Kidney (tissue), 14 donors: ENCODE results near the gene SEMA6A. TPM values are rescaled to one million over a fixed set of nuclear protein-coding genes. Genes with fewer than 3 reads are reported as not detected.

ENCODE experiments used
- DNase-seq, 5 donors: peaks; one replicate each; pipeline ENCODE4 v3.0.0-alpha.2; 2013 to 2020
- FAIRE-seq: peaks from 2 replicates; lab custom pipeline; 2012; peaks lifted over from hg19 to GRCh38; lab: Jason Lieb, UNC
- H3K27ac ChIP-seq, 2 donors: one replicate each; pipeline ENCODE4 v1.7.0; 2013; ENCODE audit warnings: low read depth in 2 of 2, low read length in 2 of 2, inconsistent platforms in 1 of 2
- H3K27me3 ChIP-seq: one replicate; pipeline ENCODE4 v1.7.1; 2013; ENCODE audit warnings: low read length, inconsistent platforms; ENCODE audit not compliant: control insufficient read depth, insufficient read depth
- H3K36me3 ChIP-seq, 3 donors: one replicate each; pipeline versions ENCODE4 v1.7.0 to v1.7.1; 2013; ENCODE audit warnings: low read length in 3 of 3, control low read depth in 1 of 3, inconsistent platforms in 1 of 3; ENCODE audit not compliant: insufficient read depth in 3 of 3, control insufficient read depth in 2 of 3
- H3K4me1 ChIP-seq, 3 donors: one replicate each; pipeline versions ENCODE4 v1.7.0 to v1.7.1; 2013; ENCODE audit warnings: low read length in 3 of 3, inconsistent platforms in 1 of 3, low read depth in 1 of 3; ENCODE audit not compliant: control insufficient read depth in 2 of 3, insufficient read depth in 2 of 3
- H3K4me3 ChIP-seq, 3 donors: one replicate each; pipeline versions ENCODE4 v1.7.0 to v1.8.1; 2013; ENCODE audit warnings: low read length in 3 of 3, control low read depth in 1 of 3, inconsistent platforms in 1 of 3
- H3K9ac ChIP-seq, 3 donors: one replicate each; pipeline versions ENCODE4 v1.7.0 to v1.7.1; 2013; ENCODE audit warnings: low read length in 3 of 3, control low read depth in 1 of 3, inconsistent platforms in 1 of 3
- H3K9me3 ChIP-seq, 3 donors: one replicate each; pipeline versions ENCODE4 v1.7.0 to v1.7.1; 2013; ENCODE audit warnings: low read length in 3 of 3, control low read depth in 1 of 3, inconsistent platforms in 1 of 3; ENCODE audit not compliant: control insufficient read depth in 2 of 3, insufficient read depth in 1 of 3
- intact Hi-C: fragments of 100-400 bp; cut with DNase I; formaldehyde crosslinking; loops from one replicate; pipeline ENCODE4 v1.11.1; 2022
- polyA plus RNA-seq: library from polyadenylated mRNA; stranded (reverse); fragments of 350-450 nt; fragmentation: Illumina TruSeq; extraction: RNeasy Lipid Tissue Mini Kit (QIAGEN cat#74804); gene quantifications from one replicate; pipeline ENCODE4 v1.2.3, GENCODE V29; 2014; ENCODE audit warnings: low read depth, low replicate concordance; ENCODE audit not compliant: insufficient read depth
- total RNA-seq: library from RNA; stranded (reverse); fragmentation: NEBNext Ultra II Directional; extraction: Animal tissue kit (Norgen Biotek cat#: 25700); gene quantifications from one replicate; pipeline ENCODE4 v1.2.1, GENCODE V29; 2021
- TF ChIP-seq, protein P1 (sequence below): IDR thresholded peaks from 3 replicates; pipeline ENCODE4 v1.5.1; 2012; ENCODE audit warnings: mild to moderate bottlenecking, moderate library complexity, borderline replicate concordance; ENCODE audit not compliant: insufficient read depth; ENCODE audit errors: extremely low read depth
- donor health status: control.
- donor health status: control.
- donor health status: control.
- donor health status: control.
- donor health status: control.
- donor health status: DM: yes; HTN: yes; CAD: no.
- donor health status: Normal renal cell carcinoma (clear cell type).

The SEMA6A gene
- total and polyA plus RNA-seq, 2 donors from 2014 or later, result 4.0 to 51.6 TPM

DNA sequence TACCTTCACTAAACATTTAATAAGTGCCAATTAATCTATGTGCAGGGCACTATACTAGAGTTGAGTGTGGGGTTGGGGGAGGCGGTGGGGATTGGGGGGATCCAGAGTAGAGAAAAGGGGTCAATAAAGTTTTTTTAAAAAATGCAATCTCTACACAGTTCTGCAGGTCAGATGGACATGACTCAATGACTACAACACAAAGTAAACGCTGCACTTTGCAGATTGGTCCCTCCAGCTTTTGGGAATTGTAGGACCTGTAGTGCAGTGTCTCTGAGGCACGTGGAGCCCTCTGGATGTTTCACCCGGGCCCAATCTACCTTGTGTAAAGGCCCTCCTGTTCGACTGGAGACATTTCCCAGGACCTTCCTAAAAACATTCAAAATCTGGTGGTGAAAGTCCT, 43.5 kb downstream of the SEMA6A start:
- intact Hi-C loops, result no loop called here
- no peak for DNase-seq
- Histone ChIP-seq H3K36me3 (no peaks in the 10 kb centered on the region), H3K27ac (no peak overlapping the region), H3K4me3 (no peak overlapping the region), H3K27me3 (no peaks in the 10 kb centered on the region), H3K9ac (no peak overlapping the region), H3K4me1 (peaks cover 13 to 14% (median 13%) of the 10 kb centered on the region in 3 donors), H3K9me3 (no peaks in the 10 kb centered on the region)
- no peak for FAIRE-seq
- TF ChIP-seq, protein P1, sequence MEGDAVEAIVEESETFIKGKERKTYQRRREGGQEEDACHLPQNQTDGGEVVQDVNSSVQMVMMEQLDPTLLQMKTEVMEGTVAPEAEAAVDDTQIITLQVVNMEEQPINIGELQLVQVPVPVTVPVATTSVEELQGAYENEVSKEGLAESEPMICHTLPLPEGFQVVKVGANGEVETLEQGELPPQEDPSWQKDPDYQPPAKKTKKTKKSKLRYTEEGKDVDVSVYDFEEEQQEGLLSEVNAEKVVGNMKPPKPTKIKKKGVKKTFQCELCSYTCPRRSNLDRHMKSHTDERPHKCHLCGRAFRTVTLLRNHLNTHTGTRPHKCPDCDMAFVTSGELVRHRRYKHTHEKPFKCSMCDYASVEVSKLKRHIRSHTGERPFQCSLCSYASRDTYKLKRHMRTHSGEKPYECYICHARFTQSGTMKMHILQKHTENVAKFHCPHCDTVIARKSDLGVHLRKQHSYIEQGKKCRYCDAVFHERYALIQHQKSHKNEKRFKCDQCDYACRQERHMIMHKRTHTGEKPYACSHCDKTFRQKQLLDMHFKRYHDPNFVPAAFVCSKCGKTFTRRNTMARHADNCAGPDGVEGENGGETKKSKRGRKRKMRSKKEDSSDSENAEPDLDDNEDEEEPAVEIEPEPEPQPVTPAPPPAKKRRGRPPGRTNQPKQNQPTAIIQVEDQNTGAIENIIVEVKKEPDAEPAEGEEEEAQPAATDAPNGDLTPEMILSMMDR, result no peak

DNA sequence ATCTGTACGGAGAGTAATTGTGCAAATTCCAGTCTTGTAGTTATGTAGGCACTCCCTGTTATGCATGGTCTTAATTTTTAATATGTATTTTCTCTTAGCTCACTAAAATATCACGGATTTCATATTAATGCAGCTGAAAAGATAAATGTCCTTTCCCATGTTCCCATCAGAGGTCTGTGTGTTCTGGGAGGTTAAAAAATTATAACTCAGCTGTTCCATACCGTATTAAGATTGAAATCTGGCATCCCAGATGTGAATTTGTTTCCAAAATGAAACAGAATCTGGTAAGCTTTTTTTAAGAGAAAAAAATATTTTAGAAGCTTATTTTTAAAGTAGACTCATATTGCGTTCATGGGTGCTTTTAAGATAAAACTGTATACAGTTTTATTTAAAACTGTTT, 44.3 kb downstream of the SEMA6A start:
- no peak for DNase-seq
- Histone ChIP-seq H3K27me3 (no peaks in the 10 kb centered on the region), H3K4me3 (no peak overlapping the region), H3K9me3 (no peaks in the 10 kb centered on the region), H3K9ac (no peak overlapping the region), H3K36me3 (no peaks in the 10 kb centered on the region), H3K27ac (no peak overlapping the region), H3K4me1 (peaks cover 13 to 14% (median 13%) of the 10 kb centered on the region in 3 donors)
- TF ChIP-seq, protein P1, result no peak
- intact Hi-C loops, result no loop called here
- no peak for FAIRE-seq

- Histone ChIP-seq H3K27me3 (no peaks in the 10 kb centered on the region), H3K9ac (no peak overlapping the region), H3K9me3 (no peaks in the 10 kb centered on the region), H3K4me3 (no peak overlapping the region), H3K27ac (no peak overlapping the region), H3K36me3 (no peaks in the 10 kb centered on the region), H3K4me1 (peaks cover 13 to 14% (median 13%) of the 10 kb centered on the region in 3 donors)
- intact Hi-C loops, result no loop called here
- TF ChIP-seq, protein P1, result no peak
- DNase-seq (no peak), FAIRE-seq (no peak)
These were observed 45.0 kb downstream of the SEMA6A start for GRCh38 chr5:116529615-116530014.
